Transverse colon (tissue), 4 donors: ENCODE results near the gene RNLS.

Experiments
- CTCF ChIP-seq, 5 experiments: fragments of 200-600 bp in 3 of 5; fragments of 450-650 bp in 2 of 5; sonication (generic) in 3 of 5; IDR thresholded peaks; 1 replicate in 2 of 5; 2 replicates in 3 of 5; pipeline ENCODE4 v1.5.1; 2016 to 2017; ENCODE audit warnings: antibody characterized with exemption in 5 of 5, inconsistent platforms in 3 of 5, mild to moderate bottlenecking in 2 of 5, moderate library complexity in 1 of 5
- EP300 ChIP-seq: sonication (generic); formaldehyde crosslinking; IDR thresholded peaks from one replicate; pipeline ENCODE4 v1.6.1; 2017; ENCODE audit warnings: antibody characterized with exemption, low read depth
- POLR2A ChIP-seq: fragments of 450-650 bp; IDR thresholded peaks from one replicate; pipeline ENCODE4 v1.6.1; 2016; ENCODE audit warnings: antibody characterized with exemption, mild to moderate bottlenecking, moderate library complexity
- POLR2AphosphoS5 ChIP-seq, 3 donors: sonication (generic); formaldehyde crosslinking; IDR thresholded peaks; one replicate each; pipeline ENCODE4 v1.6.1; 2016; ENCODE audit warnings: antibody characterized with exemption in 3 of 3

GRCh38 chr10:88342733-88343310 lies 240.3 kb downstream of the RNLS start:
- TF ChIP-seq EP300 (no peak), POLR2A (no peak), CTCF (IDR thresholded peaks at IDR 0.05) (no peak), POLR2AphosphoS5 (IDR thresholded peaks at IDR 0.05) (no peak)
